HG03103 (cell line): ENCODE results near the gene EMP3.
"Not testable (repeated sequence)": the region's sequence is repeated elsewhere in the genome, so short reads cannot be mapped to it uniquely, and the experiment has no call there.

ENCODE experiments used
- ATAC-seq: cut with Tn5 transposase; IDR thresholded peaks from one replicate; pipeline ENCODE4 v1.9.1; 2021; ENCODE audit warnings: low read depth; ENCODE audit not compliant: unreplicated experiment

Gene EMP3

GRCh38 chr19:48371367-48371766 lies 46.0 kb downstream of the EMP3 start:
- no peak for ATAC-seq

GRCh38 chr19:48371771-48372170 lies 46.4 kb downstream of the EMP3 start:
- not testable (repeated sequence) for ATAC-seq

GRCh38 chr19:48372904-48373303 lies 47.6 kb downstream of the EMP3 start:
- no peak for ATAC-seq

GRCh38 chr19:48373567-48373966 lies 48.2 kb downstream of the EMP3 start:
- ATAC-seq = no peak

GRCh38 chr19:48378194-48378570 lies 52.8 kb downstream of the EMP3 start:
- no peak for ATAC-seq

GRCh38 chr19:48379058-48379457 lies 53.7 kb downstream of the EMP3 start:
- no peak for ATAC-seq
